GM23338 (cell line): ENCODE data around the gene RPS5. TPM values are rescaled to one million over a fixed set of nuclear protein-coding genes. Genes with fewer than 3 reads are reported as not detected.
A peak's percentile ranks its signal among the peaks of the same experiment; 100 is the strongest.

Experiments
- ATAC-seq: fragments of 200-7000 bp; cut with Tn5 transposase; 3 replicates; pipeline ENCODE4 v1.9.1; 2020
- DNase-seq: peaks from one replicate; pipeline ENCODE4 v3.0.0-alpha.2; 2015; ENCODE audit warnings: low spot score
- H2AFZ ChIP-seq: fragments of 200-600 bp; sonication (generic); 2 replicates; pipeline ENCODE4 v1.8.0; 2016; ENCODE audit warnings: antibody characterized with exemption, mild to moderate bottlenecking, moderate library complexity
- H3F3A ChIP-seq: fragments of 200-600 bp; sonication (generic); replicated peaks from 2 replicates; pipeline ENCODE4 v1.8.0; 2017; ENCODE audit warnings: antibody characterized with exemption, mixed run types, low read depth
- H3K27ac ChIP-seq: fragments of 200-600 bp; sonication (generic); 2 replicates; pipeline ENCODE4 v1.6.1; 2016; ENCODE audit warnings: low read depth
- H3K27me3 ChIP-seq: fragments of 200-600 bp; sonication (generic); 2 replicates; pipeline ENCODE4 v1.8.0; 2016; ENCODE audit warnings: mild to moderate bottlenecking, mixed run types, moderate library complexity; ENCODE audit not compliant: insufficient read depth
- H3K36me3 ChIP-seq: fragments of 200-600 bp; sonication (generic); 2 replicates; pipeline ENCODE4 v1.8.0; 2016; ENCODE audit warnings: mild to moderate bottlenecking; ENCODE audit not compliant: insufficient read depth
- H3K4me1 ChIP-seq: fragments of 200-600 bp; sonication (generic); 2 replicates; pipeline ENCODE4 v1.8.0; 2016; ENCODE audit warnings: mild to moderate bottlenecking, moderate library complexity; ENCODE audit not compliant: insufficient read depth
- H3K4me2 ChIP-seq: fragments of 200-600 bp; sonication (generic); 2 replicates; pipeline ENCODE4 v1.7.1; 2017; ENCODE audit warnings: mixed run types
- H3K4me3 ChIP-seq: fragments of 200-600 bp; sonication (generic); 2 replicates; pipeline ENCODE4 v1.6.1; 2016; ENCODE audit warnings: mixed run types
- H3K79me2 ChIP-seq: fragments of 200-600 bp; sonication (generic); replicated peaks from 2 replicates; pipeline ENCODE4 v1.8.0; 2017; ENCODE audit warnings: mild to moderate bottlenecking; ENCODE audit not compliant: insufficient read depth
- H3K9me2 ChIP-seq: fragments of 200-600 bp; sonication (generic); 2 replicates; pipeline ENCODE4 v1.8.0; 2017; ENCODE audit not compliant: insufficient read depth
- H4K20me1 ChIP-seq: fragments of 200-600 bp; sonication (generic); replicated peaks from 2 replicates; pipeline ENCODE4 v1.8.0; 2017; ENCODE audit warnings: mild to moderate bottlenecking; ENCODE audit not compliant: insufficient read depth
- H3K27ac Mint-ChIP-seq: 2 replicates; pipeline ENCODE4 v1.8.0; 2020; ENCODE audit warnings: inconsistent platforms, mild to moderate bottlenecking, moderate library complexity, mixed read lengths
- H3K27me3 Mint-ChIP-seq: 3 replicates; pipeline ENCODE4 v1.8.0; 2022; ENCODE audit warnings: low read depth, mild to moderate bottlenecking, moderate library complexity, mixed read lengths, inconsistent platforms; ENCODE audit not compliant: insufficient read depth, poor library complexity
- H3K36me3 Mint-ChIP-seq: 3 replicates; pipeline ENCODE4 v1.8.0; 2021; ENCODE audit warnings: low read depth, mild to moderate bottlenecking, inconsistent platforms, moderate library complexity, mixed read lengths
- H3K4me1 Mint-ChIP-seq: 3 replicates; pipeline ENCODE4 v1.8.0; 2020; ENCODE audit warnings: mild to moderate bottlenecking, inconsistent platforms, mixed read lengths
- H3K4me3 Mint-ChIP-seq: 3 replicates; pipeline ENCODE4 v1.8.0; 2021; ENCODE audit warnings: moderate library complexity, mild to moderate bottlenecking, inconsistent platforms, mixed read lengths
- H3K9me3 Mint-ChIP-seq: 3 replicates; pipeline ENCODE4 v1.8.0; 2020; ENCODE audit warnings: moderate library complexity, mild to moderate bottlenecking, inconsistent platforms, mixed read lengths
- CREB1 ChIP-seq: fragments of 250-450 bp; sonication (Bioruptor Pico); IDR thresholded peaks from 2 replicates; pipeline ENCODE4 v1.5.0; 2020; ENCODE audit warnings: low read depth, mild to moderate bottlenecking, moderate library complexity
- EZH2 ChIP-seq: fragments of 200-600 bp; sonication (generic); IDR thresholded peaks from one replicate; pipeline ENCODE4 v1.8.0; 2017; ENCODE audit warnings: antibody characterized with exemption, mild to moderate bottlenecking, low read depth; ENCODE audit not compliant: unreplicated experiment
- EZH2phosphoT487 ChIP-seq: fragments of 200-600 bp; sonication (generic); IDR thresholded peaks from one replicate; pipeline ENCODE4 v1.8.1; 2018; ENCODE audit warnings: antibody characterized with exemption; ENCODE audit not compliant: unreplicated experiment
- JUNB ChIP-seq: IDR thresholded peaks from one replicate; pipeline ENCODE4 v1.6.1; 2016; ENCODE audit warnings: antibody characterized with exemption; ENCODE audit not compliant: unreplicated experiment
- NANOG ChIP-seq: IDR thresholded peaks from 2 replicates; pipeline ENCODE4 v1.6.1; 2016; ENCODE audit warnings: antibody characterized with exemption, borderline replicate concordance
- POLR2AphosphoS5 ChIP-seq: IDR thresholded peaks from 2 replicates; pipeline ENCODE4 v1.6.1; 2016; ENCODE audit warnings: antibody characterized with exemption, low read depth
- STAT1 ChIP-seq: IDR thresholded peaks from one replicate; pipeline ENCODE4 v1.6.1; 2016; ENCODE audit warnings: antibody characterized with exemption; ENCODE audit not compliant: unreplicated experiment
- ZNF114 ChIP-seq: fragments of 250-450 bp; sonication (Bioruptor Pico); IDR thresholded peaks from 2 replicates; pipeline ENCODE4 v1.5.0; 2020; ENCODE audit warnings: mild to moderate bottlenecking, moderate library complexity
- ZNF331 ChIP-seq: fragments of 250-450 bp; sonication (Bioruptor Pico); IDR thresholded peaks from 2 replicates; pipeline ENCODE4 v1.5.0; 2020; ENCODE audit warnings: low read depth, mild to moderate bottlenecking, moderate library complexity
- polyA plus RNA-seq: library from polyadenylated mRNA; unstranded; fragments of >200 nt; fragmentation: Nextera tagmentation; extraction: Ambion mirVana; gene quantifications from 2 replicates; pipeline ENCODE4 v1.2.1, GENCODE V29; 2016
- total RNA-seq: library from RNA; depleted of rRNA; stranded (reverse); fragments of >200 nt; shearing (Covaris generic); gene quantifications from 2 replicates; pipeline ENCODE4 v1.2.3, GENCODE V29; 2014
- TF ChIP-seq, protein P1 (sequence below), 2 experiments: fragments of 200-600 bp in 1 of 2; sonication (generic) in 1 of 2; conservative IDR thresholded peaks; 2 replicates each; pipeline versions ENCODE4 v1.5.1 to v1.6.1; 2016 to 2017; ENCODE audit warnings: antibody characterized with exemption in 2 of 2, low read depth in 2 of 2, mild to moderate bottlenecking in 2 of 2, moderate library complexity in 1 of 2
- TF ChIP-seq, protein P2 (sequence below): IDR thresholded peaks from one replicate; pipeline ENCODE4 v1.6.1; 2018; ENCODE audit warnings: antibody characterized with exemption; ENCODE audit not compliant: unreplicated experiment
- TF ChIP-seq, protein P3 (sequence below): fragments of 250-450 bp; sonication (Bioruptor Pico); IDR thresholded peaks from 2 replicates; pipeline ENCODE4 v1.5.0; 2020; ENCODE audit warnings: mild to moderate bottlenecking, moderate library complexity
- TF ChIP-seq, protein P4 (sequence below): IDR thresholded peaks from 2 replicates; pipeline ENCODE4 v1.6.1; 2016; ENCODE audit warnings: antibody characterized with exemption

Gene RPS5
- total and polyA plus RNA-seq, 2 experiments from 2014 or later = 734 to 2,111 TPM

DNA sequence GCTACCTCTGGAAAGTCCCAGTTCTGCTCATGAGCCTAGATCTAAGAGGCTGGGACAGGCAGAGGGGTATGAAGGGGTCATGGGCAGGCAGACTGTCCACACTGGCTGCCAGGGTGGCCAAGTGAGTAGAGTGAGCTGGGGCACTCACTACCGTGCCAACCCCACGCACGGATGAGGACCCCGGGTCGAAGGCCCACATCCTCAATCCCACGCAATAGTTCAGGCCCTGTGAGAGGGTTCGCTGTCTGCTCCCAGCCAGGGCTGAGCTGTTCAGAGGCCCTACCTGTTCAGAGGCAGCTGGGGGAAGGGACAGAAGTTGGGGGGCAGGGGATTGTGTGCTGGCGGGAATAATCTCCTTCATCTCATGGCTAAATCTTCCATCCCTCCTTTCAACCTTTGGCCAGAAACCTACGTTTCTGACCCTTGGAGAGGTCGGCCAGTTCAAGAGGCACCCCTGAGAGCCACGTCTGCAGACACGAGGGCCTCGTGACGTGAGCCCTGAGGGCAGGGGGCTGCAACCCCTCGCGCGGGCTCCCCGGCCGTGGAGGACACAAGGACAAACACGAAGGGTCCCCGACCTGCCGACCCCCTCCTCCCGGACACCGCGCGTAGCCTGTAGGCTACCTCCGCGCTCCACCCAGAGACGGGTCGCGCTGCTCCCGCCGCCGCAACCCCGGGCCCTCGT is 1.0 kb upstream of the RPS5 start:
- Histone ChIP-seq H3K4me2 (peak overlapping the region; percentile 97), H3K79me2 (peaks cover 39% of the 10 kb centered on the region)

More for the DNA sequence above, 1.0 kb upstream of the RPS5 start:
- TF ChIP-seq, protein P1, sequence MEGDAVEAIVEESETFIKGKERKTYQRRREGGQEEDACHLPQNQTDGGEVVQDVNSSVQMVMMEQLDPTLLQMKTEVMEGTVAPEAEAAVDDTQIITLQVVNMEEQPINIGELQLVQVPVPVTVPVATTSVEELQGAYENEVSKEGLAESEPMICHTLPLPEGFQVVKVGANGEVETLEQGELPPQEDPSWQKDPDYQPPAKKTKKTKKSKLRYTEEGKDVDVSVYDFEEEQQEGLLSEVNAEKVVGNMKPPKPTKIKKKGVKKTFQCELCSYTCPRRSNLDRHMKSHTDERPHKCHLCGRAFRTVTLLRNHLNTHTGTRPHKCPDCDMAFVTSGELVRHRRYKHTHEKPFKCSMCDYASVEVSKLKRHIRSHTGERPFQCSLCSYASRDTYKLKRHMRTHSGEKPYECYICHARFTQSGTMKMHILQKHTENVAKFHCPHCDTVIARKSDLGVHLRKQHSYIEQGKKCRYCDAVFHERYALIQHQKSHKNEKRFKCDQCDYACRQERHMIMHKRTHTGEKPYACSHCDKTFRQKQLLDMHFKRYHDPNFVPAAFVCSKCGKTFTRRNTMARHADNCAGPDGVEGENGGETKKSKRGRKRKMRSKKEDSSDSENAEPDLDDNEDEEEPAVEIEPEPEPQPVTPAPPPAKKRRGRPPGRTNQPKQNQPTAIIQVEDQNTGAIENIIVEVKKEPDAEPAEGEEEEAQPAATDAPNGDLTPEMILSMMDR (conservative IDR thresholded peaks at IDR 0.05; ENCODE audit: low read depth in 2 of 2) = no peak
- TF ChIP-seq EZH2phosphoT487 (no peak), ZNF114 (CRISPR knock-in tag) (no peak), NANOG (no peak), JUNB (no peak), CREB1 (CRISPR knock-in tag) (no peak), STAT1 (no peak), ZNF331 (CRISPR knock-in tag) (no peak), EZH2 (no peak), POLR2AphosphoS5 (no peak)
- TF ChIP-seq, protein P2, sequence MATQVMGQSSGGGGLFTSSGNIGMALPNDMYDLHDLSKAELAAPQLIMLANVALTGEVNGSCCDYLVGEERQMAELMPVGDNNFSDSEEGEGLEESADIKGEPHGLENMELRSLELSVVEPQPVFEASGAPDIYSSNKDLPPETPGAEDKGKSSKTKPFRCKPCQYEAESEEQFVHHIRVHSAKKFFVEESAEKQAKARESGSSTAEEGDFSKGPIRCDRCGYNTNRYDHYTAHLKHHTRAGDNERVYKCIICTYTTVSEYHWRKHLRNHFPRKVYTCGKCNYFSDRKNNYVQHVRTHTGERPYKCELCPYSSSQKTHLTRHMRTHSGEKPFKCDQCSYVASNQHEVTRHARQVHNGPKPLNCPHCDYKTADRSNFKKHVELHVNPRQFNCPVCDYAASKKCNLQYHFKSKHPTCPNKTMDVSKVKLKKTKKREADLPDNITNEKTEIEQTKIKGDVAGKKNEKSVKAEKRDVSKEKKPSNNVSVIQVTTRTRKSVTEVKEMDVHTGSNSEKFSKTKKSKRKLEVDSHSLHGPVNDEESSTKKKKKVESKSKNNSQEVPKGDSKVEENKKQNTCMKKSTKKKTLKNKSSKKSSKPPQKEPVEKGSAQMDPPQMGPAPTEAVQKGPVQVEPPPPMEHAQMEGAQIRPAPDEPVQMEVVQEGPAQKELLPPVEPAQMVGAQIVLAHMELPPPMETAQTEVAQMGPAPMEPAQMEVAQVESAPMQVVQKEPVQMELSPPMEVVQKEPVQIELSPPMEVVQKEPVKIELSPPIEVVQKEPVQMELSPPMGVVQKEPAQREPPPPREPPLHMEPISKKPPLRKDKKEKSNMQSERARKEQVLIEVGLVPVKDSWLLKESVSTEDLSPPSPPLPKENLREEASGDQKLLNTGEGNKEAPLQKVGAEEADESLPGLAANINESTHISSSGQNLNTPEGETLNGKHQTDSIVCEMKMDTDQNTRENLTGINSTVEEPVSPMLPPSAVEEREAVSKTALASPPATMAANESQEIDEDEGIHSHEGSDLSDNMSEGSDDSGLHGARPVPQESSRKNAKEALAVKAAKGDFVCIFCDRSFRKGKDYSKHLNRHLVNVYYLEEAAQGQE = no peak
- TF ChIP-seq, protein P3, sequence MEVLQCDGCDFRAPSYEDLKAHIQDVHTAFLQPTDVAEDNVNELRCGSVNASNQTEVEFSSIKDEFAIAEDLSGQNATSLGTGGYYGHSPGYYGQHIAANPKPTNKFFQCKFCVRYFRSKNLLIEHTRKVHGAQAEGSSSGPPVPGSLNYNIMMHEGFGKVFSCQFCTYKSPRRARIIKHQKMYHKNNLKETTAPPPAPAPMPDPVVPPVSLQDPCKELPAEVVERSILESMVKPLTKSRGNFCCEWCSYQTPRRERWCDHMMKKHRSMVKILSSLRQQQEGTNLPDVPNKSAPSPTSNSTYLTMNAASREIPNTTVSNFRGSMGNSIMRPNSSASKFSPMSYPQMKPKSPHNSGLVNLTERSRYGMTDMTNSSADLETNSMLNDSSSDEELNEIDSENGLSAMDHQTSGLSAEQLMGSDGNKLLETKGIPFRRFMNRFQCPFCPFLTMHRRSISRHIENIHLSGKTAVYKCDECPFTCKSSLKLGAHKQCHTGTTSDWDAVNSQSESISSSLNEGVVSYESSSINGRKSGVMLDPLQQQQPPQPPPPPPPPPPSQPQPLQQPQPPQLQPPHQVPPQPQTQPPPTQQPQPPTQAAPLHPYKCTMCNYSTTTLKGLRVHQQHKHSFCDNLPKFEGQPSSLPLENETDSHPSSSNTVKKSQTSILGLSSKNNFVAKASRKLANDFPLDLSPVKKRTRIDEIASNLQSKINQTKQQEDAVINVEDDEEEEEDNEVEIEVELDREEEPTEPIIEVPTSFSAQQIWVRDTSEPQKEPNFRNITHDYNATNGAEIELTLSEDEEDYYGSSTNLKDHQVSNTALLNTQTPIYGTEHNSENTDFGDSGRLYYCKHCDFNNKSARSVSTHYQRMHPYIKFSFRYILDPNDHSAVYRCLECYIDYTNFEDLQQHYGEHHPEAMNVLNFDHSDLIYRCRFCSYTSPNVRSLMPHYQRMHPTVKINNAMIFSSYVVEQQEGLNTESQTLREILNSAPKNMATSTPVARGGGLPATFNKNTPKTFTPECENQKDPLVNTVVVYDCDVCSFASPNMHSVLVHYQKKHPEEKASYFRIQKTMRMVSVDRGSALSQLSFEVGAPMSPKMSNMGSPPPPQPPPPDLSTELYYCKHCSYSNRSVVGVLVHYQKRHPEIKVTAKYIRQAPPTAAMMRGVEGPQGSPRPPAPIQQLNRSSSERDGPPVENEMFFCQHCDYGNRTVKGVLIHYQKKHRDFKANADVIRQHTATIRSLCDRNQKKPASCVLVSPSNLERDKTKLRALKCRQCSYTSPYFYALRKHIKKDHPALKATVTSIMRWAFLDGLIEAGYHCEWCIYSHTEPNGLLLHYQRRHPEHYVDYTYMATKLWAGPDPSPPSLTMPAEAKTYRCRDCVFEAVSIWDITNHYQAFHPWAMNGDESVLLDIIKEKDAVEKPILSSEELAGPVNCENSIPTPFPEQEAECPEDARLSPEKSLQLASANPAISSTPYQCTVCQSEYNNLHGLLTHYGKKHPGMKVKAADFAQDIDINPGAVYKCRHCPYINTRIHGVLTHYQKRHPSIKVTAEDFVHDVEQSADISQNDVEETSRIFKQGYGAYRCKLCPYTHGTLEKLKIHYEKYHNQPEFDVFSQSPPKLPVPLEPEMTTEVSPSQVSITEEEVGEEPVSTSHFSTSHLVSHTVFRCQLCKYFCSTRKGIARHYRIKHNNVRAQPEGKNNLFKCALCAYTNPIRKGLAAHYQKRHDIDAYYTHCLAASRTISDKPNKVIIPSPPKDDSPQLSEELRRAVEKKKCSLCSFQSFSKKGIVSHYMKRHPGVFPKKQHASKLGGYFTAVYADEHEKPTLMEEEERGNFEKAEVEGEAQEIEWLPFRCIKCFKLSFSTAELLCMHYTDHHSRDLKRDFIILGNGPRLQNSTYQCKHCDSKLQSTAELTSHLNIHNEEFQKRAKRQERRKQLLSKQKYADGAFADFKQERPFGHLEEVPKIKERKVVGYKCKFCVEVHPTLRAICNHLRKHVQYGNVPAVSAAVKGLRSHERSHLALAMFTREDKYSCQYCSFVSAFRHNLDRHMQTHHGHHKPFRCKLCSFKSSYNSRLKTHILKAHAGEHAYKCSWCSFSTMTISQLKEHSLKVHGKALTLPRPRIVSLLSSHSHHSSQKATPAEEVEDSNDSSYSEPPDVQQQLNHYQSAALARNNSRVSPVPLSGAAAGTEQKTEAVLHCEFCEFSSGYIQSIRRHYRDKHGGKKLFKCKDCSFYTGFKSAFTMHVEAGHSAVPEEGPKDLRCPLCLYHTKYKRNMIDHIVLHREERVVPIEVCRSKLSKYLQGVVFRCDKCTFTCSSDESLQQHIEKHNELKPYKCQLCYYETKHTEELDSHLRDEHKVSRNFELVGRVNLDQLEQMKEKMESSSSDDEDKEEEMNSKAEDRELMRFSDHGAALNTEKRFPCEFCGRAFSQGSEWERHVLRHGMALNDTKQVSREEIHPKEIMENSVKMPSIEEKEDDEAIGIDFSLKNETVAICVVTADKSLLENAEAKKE (CRISPR knock-in tag) = no peak
- TF ChIP-seq, protein P4, sequence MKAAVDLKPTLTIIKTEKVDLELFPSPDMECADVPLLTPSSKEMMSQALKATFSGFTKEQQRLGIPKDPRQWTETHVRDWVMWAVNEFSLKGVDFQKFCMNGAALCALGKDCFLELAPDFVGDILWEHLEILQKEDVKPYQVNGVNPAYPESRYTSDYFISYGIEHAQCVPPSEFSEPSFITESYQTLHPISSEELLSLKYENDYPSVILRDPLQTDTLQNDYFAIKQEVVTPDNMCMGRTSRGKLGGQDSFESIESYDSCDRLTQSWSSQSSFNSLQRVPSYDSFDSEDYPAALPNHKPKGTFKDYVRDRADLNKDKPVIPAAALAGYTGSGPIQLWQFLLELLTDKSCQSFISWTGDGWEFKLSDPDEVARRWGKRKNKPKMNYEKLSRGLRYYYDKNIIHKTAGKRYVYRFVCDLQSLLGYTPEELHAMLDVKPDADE = no peak
- Mint-ChIP-seq H3K36me3 (peaks cover 40% of the 10 kb centered on the region), H3K27me3 (peaks cover 24% of the 10 kb centered on the region), H3K4me1 (peaks cover 25% of the 10 kb centered on the region), H3K4me3 (peak overlapping the region; percentile 99), H3K9me3 (peaks cover 3% of the 10 kb centered on the region; the same call in 2 of the 3 replicates), H3K27ac (peak overlapping the region; percentile 98)
- peaks cover 13% of the 10 kb centered on the region for H3K4me1 ChIP-seq
- peak overlapping the region; percentile 1 for H2AFZ ChIP-seq
- H3K4me3 ChIP-seq = peak overlapping the region; percentile 87
- H3K36me3 ChIP-seq = peaks cover 27% of the 10 kb centered on the region
- no peaks in the 10 kb centered on the region for H3K27me3 ChIP-seq
- DNase-seq (no peak), ATAC-seq (peak; percentile 34)
- H3F3A ChIP-seq = peaks cover 31% of the 10 kb centered on the region
- no peaks in the 10 kb centered on the region for H3K9me2 ChIP-seq
- peak overlapping the region; percentile 94 for H3K27ac ChIP-seq
- peaks cover 31% of the 10 kb centered on the region for H4K20me1 ChIP-seq
